ENCODE results near the gene KCNA5. TPM values are rescaled to one million over a fixed set of nuclear protein-coding genes. Genes with fewer than 3 reads are reported as not detected.

KCNA5 gene
- total and polyA plus RNA-seq, 2 donors (not counting 1 experiment from before 2014, with no cell fraction given) = 0.20 to 0.72 TPM

DNA sequence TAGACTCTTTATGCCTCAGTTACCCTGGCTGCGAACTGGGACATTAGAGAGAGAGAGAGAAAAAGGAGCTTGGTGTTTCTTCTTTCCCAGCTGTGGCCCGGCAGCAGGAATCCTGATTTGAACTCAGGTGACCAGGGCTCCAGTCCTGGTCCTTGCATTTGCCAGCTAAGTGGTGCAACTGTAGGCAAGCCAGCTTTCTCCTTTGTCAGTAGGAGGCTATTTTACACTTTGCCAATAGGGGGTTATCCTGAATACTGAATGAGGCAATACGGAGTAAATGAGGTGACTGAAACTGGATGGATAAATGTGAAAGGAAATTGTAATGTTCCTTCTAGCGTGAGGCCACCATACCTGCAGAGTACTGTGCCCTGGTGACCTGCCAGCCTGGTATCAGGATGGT is 27.8 kb downstream of the KCNA5 start:
- H3K27me3 Mint-ChIP-seq = peaks cover 15% of the 10 kb centered on the region
- WGBS (ENCODE audit: insufficient coverage) = 88% methylated on average over 4 of the region's 4 CpGs
- ATAC-seq (ENCODE audit: low read depth) = no peak

DNA sequence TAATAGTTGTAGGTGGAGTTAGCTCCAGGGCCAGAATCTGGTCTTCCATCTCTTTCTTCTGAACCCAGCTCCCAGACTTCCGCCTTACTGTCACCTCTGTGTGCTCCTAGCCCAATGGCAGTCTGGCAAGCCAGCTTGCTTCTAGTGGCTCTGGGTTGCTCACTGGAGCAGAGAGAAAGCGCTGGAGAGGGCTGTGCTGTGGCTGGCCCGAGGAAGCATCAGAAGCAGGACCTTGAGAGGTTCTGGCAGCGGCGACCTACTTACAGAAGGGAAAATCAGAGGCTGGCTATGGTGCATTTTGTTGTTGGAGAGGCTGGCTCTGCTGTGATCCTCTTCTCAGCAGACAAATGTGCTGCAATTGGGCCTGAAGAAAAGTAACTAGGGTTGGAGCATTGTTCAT is 28.6 kb downstream of the KCNA5 start:
- Histone ChIP-seq H3K79me2 (ENCODE audit: control insufficient read depth, insufficient read depth, low read length) (no peaks in the 10 kb centered on the region), H3K36me3 (replicated peaks in 1 of 2; ENCODE audit: control extremely low read depth in 1 of 2, control insufficient read depth in 1 of 2, extremely low read depth in 1 of 2, insufficient read depth in 2 of 2, low read length in 1 of 2) (no peaks in the 10 kb centered on the region), H3K9ac (ENCODE audit: low read length) (no peak overlapping the region), H4K20me1 (ENCODE audit: control insufficient read depth, insufficient read depth, low read length, poor library complexity, severe bottlenecking) (no peaks in the 10 kb centered on the region), H3K4me1 (ENCODE audit: control insufficient read depth in 2 of 2, insufficient read depth in 2 of 2, low read length in 2 of 2) (no peaks in the 10 kb centered on the region), H3K4me2 (replicated peaks; ENCODE audit: low read depth, low read length, poor library complexity, severe bottlenecking) (no peak overlapping the region), H3K27ac (ENCODE audit: low read length in 2 of 2) (no peak overlapping the region), H3K27me3 (replicated peaks in 1 of 4; ENCODE audit: control extremely low read depth in 1 of 4, control insufficient read depth in 3 of 4, insufficient read depth in 4 of 4, low read length in 3 of 4) (peaks cover 0 to 2% (median 0%) of the 10 kb centered on the region in 4 experiments), H3K4me3 (ENCODE audit: control extremely low read depth in 1 of 5, extremely low read depth in 1 of 5, insufficient read depth in 1 of 5, low read depth in 2 of 5, low read length in 4 of 5) (no peak overlapping the region), H3K9me3 (ENCODE audit: control extremely low read depth in 1 of 3, control insufficient read depth in 2 of 3, insufficient read depth in 1 of 3, low read length in 2 of 3) (no peaks in the 10 kb centered on the region), H2AFZ (ENCODE audit: insufficient read depth, low read depth, low read length, poor library complexity, severe bottlenecking) (no peak overlapping the region)
- Mint-ChIP-seq H3K27ac (no peak overlapping the region), H3K4me3 (no peak overlapping the region), H3K4me1 (peaks cover 2% of the 10 kb centered on the region), H3K9me3 (ENCODE audit: insufficient read depth) (no peaks in the 10 kb centered on the region), H3K27me3 (peaks cover 15% of the 10 kb centered on the region)
- 93% methylated on average over 5 of the region's 5 CpGs for WGBS (ENCODE audit: insufficient coverage)
- POLR2A ChIA-PET = no interaction called here
- TF ChIP-seq, protein P1, sequence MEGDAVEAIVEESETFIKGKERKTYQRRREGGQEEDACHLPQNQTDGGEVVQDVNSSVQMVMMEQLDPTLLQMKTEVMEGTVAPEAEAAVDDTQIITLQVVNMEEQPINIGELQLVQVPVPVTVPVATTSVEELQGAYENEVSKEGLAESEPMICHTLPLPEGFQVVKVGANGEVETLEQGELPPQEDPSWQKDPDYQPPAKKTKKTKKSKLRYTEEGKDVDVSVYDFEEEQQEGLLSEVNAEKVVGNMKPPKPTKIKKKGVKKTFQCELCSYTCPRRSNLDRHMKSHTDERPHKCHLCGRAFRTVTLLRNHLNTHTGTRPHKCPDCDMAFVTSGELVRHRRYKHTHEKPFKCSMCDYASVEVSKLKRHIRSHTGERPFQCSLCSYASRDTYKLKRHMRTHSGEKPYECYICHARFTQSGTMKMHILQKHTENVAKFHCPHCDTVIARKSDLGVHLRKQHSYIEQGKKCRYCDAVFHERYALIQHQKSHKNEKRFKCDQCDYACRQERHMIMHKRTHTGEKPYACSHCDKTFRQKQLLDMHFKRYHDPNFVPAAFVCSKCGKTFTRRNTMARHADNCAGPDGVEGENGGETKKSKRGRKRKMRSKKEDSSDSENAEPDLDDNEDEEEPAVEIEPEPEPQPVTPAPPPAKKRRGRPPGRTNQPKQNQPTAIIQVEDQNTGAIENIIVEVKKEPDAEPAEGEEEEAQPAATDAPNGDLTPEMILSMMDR (IDR thresholded peaks at IDR 0.05) = no peak
- TF ChIP-seq EZH2 (IDR thresholded peaks at IDR 0.05; ENCODE audit: borderline replicate concordance, insufficient read depth, low read depth, low read length, poor library complexity, severe bottlenecking) = no peak
- no peak for DNase-seq
- ATAC-seq (ENCODE audit: low read depth) = no peak
- CTCF ChIA-PET = interaction anchor here (3.1 to 5.6 kb wide), 2 partner anchors 12 to 51 kb away, joined by 17 to 23 read pairs; no protein-coding TSS in a partner anchor
- intact Hi-C loops (cut with micrococcal nuclease) = no loop called here

More for the DNA sequence above, 27.8 kb downstream of the KCNA5 start:
- Histone ChIP-seq H3K27me3 (replicated peaks in 1 of 4; ENCODE audit: control extremely low read depth in 1 of 4, control insufficient read depth in 3 of 4, insufficient read depth in 4 of 4, low read length in 3 of 4) (peaks cover 0 to 2% (median 0%) of the 10 kb centered on the region in 4 experiments), H3K9ac (ENCODE audit: low read length) (no peak overlapping the region), H3K9me3 (ENCODE audit: control extremely low read depth in 1 of 3, control insufficient read depth in 2 of 3, insufficient read depth in 1 of 3, low read length in 2 of 3) (no peaks in the 10 kb centered on the region), H2AFZ (ENCODE audit: insufficient read depth, low read depth, low read length, poor library complexity, severe bottlenecking) (no peak overlapping the region), H3K4me2 (replicated peaks; ENCODE audit: low read depth, low read length, poor library complexity, severe bottlenecking) (no peak overlapping the region), H3K4me1 (ENCODE audit: control insufficient read depth in 2 of 2, insufficient read depth in 2 of 2, low read length in 2 of 2) (no peaks in the 10 kb centered on the region), H3K79me2 (ENCODE audit: control insufficient read depth, insufficient read depth, low read length) (no peaks in the 10 kb centered on the region), H3K27ac (ENCODE audit: low read length in 2 of 2) (no peak overlapping the region), H3K36me3 (replicated peaks in 1 of 2; ENCODE audit: control extremely low read depth in 1 of 2, control insufficient read depth in 1 of 2, extremely low read depth in 1 of 2, insufficient read depth in 2 of 2, low read length in 1 of 2) (no peaks in the 10 kb centered on the region), H3K4me3 (ENCODE audit: control extremely low read depth in 1 of 5, extremely low read depth in 1 of 5, insufficient read depth in 1 of 5, low read depth in 2 of 5, low read length in 4 of 5) (no peak overlapping the region), H4K20me1 (ENCODE audit: control insufficient read depth, insufficient read depth, low read length, poor library complexity, severe bottlenecking) (no peaks in the 10 kb centered on the region)
- TF ChIP-seq, protein P1 (IDR thresholded peaks at IDR 0.05) = no peak
- no peak for TF ChIP-seq EZH2 (IDR thresholded peaks at IDR 0.05; ENCODE audit: borderline replicate concordance, insufficient read depth, low read depth, low read length, poor library complexity, severe bottlenecking)
- DNase-seq = no peak
- intact Hi-C loops (cut with micrococcal nuclease) = no loop called here
- POLR2A ChIA-PET = no interaction called here
- Mint-ChIP-seq H3K4me1 (peaks cover 2% of the 10 kb centered on the region), H3K27ac (no peak overlapping the region), H3K9me3 (ENCODE audit: insufficient read depth) (no peaks in the 10 kb centered on the region), H3K4me3 (no peak overlapping the region)
- CTCF ChIA-PET = interaction anchor here (3.1 to 5.6 kb wide), 2 partner anchors 13 to 50 kb away, joined by 17 to 23 read pairs; no protein-coding TSS in a partner anchor

Measured in B cell (primary cell).